K562 (cell line): Measurements from ENCODE around the gene DCAF7. TPM values are rescaled to one million over a fixed set of nuclear protein-coding genes. Genes with fewer than 3 reads are reported as not detected.

ENCODE experiments used
- CBX5 ChIP-seq: IDR thresholded peaks from 2 replicates; pipeline ENCODE4 v1.6.1; 2014; ENCODE audit warnings: low read depth, borderline replicate concordance
- CHD4 ChIP-seq: fragments of 200-600 bp; sonication (generic); IDR thresholded peaks from 3 replicates; pipeline ENCODE4 v1.6.1; 2012; ENCODE audit warnings: low read depth, mild to moderate bottlenecking, mixed read lengths, low read length, inconsistent platforms; ENCODE audit not compliant: insufficient read depth, insufficient replicate concordance, poor library complexity, severe bottlenecking
- EHMT2 ChIP-seq: fragments of 450-650 bp; IDR thresholded peaks from 2 replicates; pipeline ENCODE4 v1.6.1; 2018; ENCODE audit warnings: antibody characterized with exemption
- KDM1A ChIP-seq, 2 experiments: fragments of 450-650 bp; IDR thresholded peaks; 2 replicates each; pipeline ENCODE4 v1.6.1; 2016; ENCODE audit warnings: mild to moderate bottlenecking in 2 of 2
- MTA2 ChIP-seq: fragments of 450-650 bp; IDR thresholded peaks from 2 replicates; pipeline ENCODE4 v1.6.1; 2016; ENCODE audit warnings: low read depth
- NEUROD1 ChIP-seq: fragments of 150-350 bp; IDR thresholded peaks from 2 replicates; pipeline ENCODE4 v1.6.1; 2014; ENCODE audit warnings: borderline replicate concordance, low read length, low read depth; ENCODE audit not compliant: partially characterized antibody
- NFE2L1 ChIP-seq: fragments of 450-650 bp; IDR thresholded peaks from 2 replicates; pipeline ENCODE4 v1.6.1; 2016; ENCODE audit warnings: missing genetic modification characterization, low read depth, mild to moderate bottlenecking, missing compliant biosample characterization, moderate library complexity, borderline replicate concordance
- PHB2 ChIP-seq: fragments of 450-650 bp; IDR thresholded peaks from 2 replicates; pipeline ENCODE4 v1.6.1; 2017; ENCODE audit warnings: low read depth
- PURB ChIP-seq: sonication (generic); formaldehyde crosslinking; IDR thresholded peaks from 2 replicates; pipeline ENCODE4 v1.9.0; 2021; ENCODE audit warnings: low read depth, mild to moderate bottlenecking, missing genetic modification reagents
- PYGO2 ChIP-seq: fragments of 450-650 bp; IDR thresholded peaks from 2 replicates; pipeline ENCODE4 v1.6.1; 2016; ENCODE audit warnings: mild to moderate bottlenecking, missing genetic modification characterization, moderate library complexity, missing compliant biosample characterization
- TAL1 ChIP-seq: fragments of 450-650 bp; IDR thresholded peaks from 2 replicates; pipeline ENCODE4 v1.6.1; 2016; ENCODE audit warnings: mild to moderate bottlenecking
- ZBTB7A ChIP-seq: IDR thresholded peaks from 2 replicates; pipeline ENCODE4 v1.6.1; 2011; ENCODE audit warnings: low read depth, mild to moderate bottlenecking, low read length, moderate library complexity, borderline replicate concordance; ENCODE audit not compliant: control insufficient read depth
- ZFP91 ChIP-seq: sonication (generic); formaldehyde crosslinking; IDR thresholded peaks from 2 replicates; pipeline ENCODE4 v1.8.0; 2022; ENCODE audit warnings: mild to moderate bottlenecking, missing genetic modification reagents
- ZNF212 ChIP-seq: fragments of 450-650 bp; formaldehyde crosslinking; IDR thresholded peaks from 2 replicates; pipeline ENCODE4 v1.4.0; 2020; ENCODE audit warnings: mild to moderate bottlenecking
- ZNF583 ChIP-seq: fragments of 250-450 bp; sonication (Bioruptor Pico); IDR thresholded peaks from 2 replicates; pipeline ENCODE4 v1.4.0; 2020
- polyA plus RNA-seq, 8 experiments: library from polyadenylated mRNA; depleted of rRNA in 4 of 8; stranded (reverse) in 5 of 8; unstranded in 3 of 8; fragments of >200 nt; fragmentation: Nextera tagmentation in 2 of 8; fragmentation: Illumina TruSeq in 1 of 8; extraction: Ambion mirVana in 2 of 8; extraction: Trizol in 1 of 8; gene quantifications; 2 replicates each; pipeline versions ENCODE4 v1.2.1 to v1.2.3, GENCODE V29; 2011 to 2014; ENCODE audit warnings: inconsistent platforms in 1 of 8, missing spikeins in 1 of 8
- total RNA-seq, 7 experiments: library from RNA; depleted of rRNA in 6 of 7; stranded (reverse); fragments of >200 nt in 6 of 7; fragmentation: Illumina TruSeq in 2 of 7; extraction: Trizol in 2 of 7; gene quantifications; 2 replicates each; pipeline versions ENCODE4 v1.2.1 to v1.2.3, GENCODE V29; 2011 to 2021; ENCODE audit warnings: low replicate concordance in 1 of 7
- TF ChIP-seq, protein P1 (sequence below): fragments of 450-650 bp; IDR thresholded peaks from 2 replicates; pipeline ENCODE4 v1.6.1; 2016
- TF ChIP-seq, protein P2 (sequence below): fragments of 450-650 bp; IDR thresholded peaks from 2 replicates; pipeline ENCODE4 v1.6.1; 2014; ENCODE audit warnings: low read depth, mild to moderate bottlenecking, moderate library complexity, borderline replicate concordance
- TF ChIP-seq, protein P3 (sequence below): sonication (generic); IDR thresholded peaks from 2 replicates; pipeline ENCODE4 v1.6.1; 2016
- TF ChIP-seq, protein P4 (sequence below): sonication (generic); formaldehyde crosslinking; IDR thresholded peaks from 2 replicates; pipeline ENCODE4 v1.8.0; 2022; ENCODE audit warnings: mild to moderate bottlenecking, missing genetic modification reagents
- TF ChIP-seq, protein P5 (sequence below): fragments of 150-350 bp; conservative IDR thresholded peaks from 2 replicates; pipeline ENCODE4 v1.6.1; 2014; ENCODE audit warnings: low read length

DCAF7 gene
- total and polyA plus RNA-seq, 9 of the 15 experiments (the other 6 are each of a cell fraction or from before 2014, with no cell fraction given) = 30.8 to 123 (median 40.2) TPM

- TF ChIP-seq ZBTB7A (no peak), EHMT2 (no peak), CBX5 (no peak), ZFP91 (CRISPR knock-in tag) (no peak), MTA2 (peak; percentile 41; the same call in 1 of the 2 replicates), ZNF212 (no peak), TAL1 (peak; percentile 64; the same call in 1 of the 2 replicates), NFE2L1 (tag) (no peak), CHD4 (no peak), PYGO2 (tag) (no peak), PURB (CRISPR knock-in tag) (no peak), PHB2 (no peak), NEUROD1 (no peak), KDM1A (IDR thresholded peaks at IDR 0.05) (no peak), ZNF583 (CRISPR knock-in tag) (no peak)
- TF ChIP-seq, protein P1, sequence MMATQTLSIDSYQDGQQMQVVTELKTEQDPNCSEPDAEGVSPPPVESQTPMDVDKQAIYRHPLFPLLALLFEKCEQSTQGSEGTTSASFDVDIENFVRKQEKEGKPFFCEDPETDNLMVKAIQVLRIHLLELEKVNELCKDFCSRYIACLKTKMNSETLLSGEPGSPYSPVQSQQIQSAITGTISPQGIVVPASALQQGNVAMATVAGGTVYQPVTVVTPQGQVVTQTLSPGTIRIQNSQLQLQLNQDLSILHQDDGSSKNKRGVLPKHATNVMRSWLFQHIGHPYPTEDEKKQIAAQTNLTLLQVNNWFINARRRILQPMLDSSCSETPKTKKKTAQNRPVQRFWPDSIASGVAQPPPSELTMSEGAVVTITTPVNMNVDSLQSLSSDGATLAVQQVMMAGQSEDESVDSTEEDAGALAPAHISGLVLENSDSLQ = no peak
- TF ChIP-seq, protein P2, sequence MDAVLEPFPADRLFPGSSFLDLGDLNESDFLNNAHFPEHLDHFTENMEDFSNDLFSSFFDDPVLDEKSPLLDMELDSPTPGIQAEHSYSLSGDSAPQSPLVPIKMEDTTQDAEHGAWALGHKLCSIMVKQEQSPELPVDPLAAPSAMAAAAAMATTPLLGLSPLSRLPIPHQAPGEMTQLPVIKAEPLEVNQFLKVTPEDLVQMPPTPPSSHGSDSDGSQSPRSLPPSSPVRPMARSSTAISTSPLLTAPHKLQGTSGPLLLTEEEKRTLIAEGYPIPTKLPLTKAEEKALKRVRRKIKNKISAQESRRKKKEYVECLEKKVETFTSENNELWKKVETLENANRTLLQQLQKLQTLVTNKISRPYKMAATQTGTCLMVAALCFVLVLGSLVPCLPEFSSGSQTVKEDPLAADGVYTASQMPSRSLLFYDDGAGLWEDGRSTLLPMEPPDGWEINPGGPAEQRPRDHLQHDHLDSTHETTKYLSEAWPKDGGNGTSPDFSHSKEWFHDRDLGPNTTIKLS = no peak
- TF ChIP-seq, protein P3, sequence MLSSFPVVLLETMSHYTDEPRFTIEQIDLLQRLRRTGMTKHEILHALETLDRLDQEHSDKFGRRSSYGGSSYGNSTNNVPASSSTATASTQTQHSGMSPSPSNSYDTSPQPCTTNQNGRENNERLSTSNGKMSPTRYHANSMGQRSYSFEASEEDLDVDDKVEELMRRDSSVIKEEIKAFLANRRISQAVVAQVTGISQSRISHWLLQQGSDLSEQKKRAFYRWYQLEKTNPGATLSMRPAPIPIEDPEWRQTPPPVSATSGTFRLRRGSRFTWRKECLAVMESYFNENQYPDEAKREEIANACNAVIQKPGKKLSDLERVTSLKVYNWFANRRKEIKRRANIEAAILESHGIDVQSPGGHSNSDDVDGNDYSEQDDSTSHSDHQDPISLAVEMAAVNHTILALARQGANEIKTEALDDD = no peak
- TF ChIP-seq, protein P4, sequence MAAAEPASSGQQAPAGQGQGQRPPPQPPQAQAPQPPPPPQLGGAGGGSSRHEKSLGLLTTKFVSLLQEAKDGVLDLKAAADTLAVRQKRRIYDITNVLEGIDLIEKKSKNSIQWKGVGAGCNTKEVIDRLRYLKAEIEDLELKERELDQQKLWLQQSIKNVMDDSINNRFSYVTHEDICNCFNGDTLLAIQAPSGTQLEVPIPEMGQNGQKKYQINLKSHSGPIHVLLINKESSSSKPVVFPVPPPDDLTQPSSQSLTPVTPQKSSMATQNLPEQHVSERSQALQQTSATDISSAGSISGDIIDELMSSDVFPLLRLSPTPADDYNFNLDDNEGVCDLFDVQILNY (CRISPR knock-in tag) = peak; percentile 41; the same call in 1 of the 2 replicates
- TF ChIP-seq, protein P5, sequence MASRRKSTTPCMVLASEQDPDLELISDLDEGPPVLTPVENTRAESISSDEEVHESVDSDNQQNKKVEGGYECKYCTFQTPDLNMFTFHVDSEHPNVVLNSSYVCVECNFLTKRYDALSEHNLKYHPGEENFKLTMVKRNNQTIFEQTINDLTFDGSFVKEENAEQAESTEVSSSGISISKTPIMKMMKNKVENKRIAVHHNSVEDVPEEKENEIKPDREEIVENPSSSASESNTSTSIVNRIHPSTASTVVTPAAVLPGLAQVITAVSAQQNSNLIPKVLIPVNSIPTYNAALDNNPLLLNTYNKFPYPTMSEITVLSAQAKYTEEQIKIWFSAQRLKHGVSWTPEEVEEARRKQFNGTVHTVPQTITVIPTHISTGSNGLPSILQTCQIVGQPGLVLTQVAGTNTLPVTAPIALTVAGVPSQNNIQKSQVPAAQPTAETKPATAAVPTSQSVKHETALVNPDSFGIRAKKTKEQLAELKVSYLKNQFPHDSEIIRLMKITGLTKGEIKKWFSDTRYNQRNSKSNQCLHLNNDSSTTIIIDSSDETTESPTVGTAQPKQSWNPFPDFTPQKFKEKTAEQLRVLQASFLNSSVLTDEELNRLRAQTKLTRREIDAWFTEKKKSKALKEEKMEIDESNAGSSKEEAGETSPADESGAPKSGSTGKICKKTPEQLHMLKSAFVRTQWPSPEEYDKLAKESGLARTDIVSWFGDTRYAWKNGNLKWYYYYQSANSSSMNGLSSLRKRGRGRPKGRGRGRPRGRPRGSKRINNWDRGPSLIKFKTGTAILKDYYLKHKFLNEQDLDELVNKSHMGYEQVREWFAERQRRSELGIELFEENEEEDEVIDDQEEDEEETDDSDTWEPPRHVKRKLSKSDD = no peak
Observed at GRCh38 chr17:63549289-63549945, 860 bp upstream of the DCAF7 start (continued).
